Esophagus squamous epithelium (tissue), 5 donors: ENCODE data around the gene CLCN3. TPM values are rescaled to one million over a fixed set of nuclear protein-coding genes. Genes with fewer than 3 reads are reported as not detected.
"Not testable (repeated sequence)": the region's sequence is repeated elsewhere in the genome, so short reads cannot be mapped to it uniquely, and the experiment has no call there.

Experiments
- DNase-seq: peaks from one replicate; lab custom pipeline; 2025; lab: John Stamatoyannopoulos, UW
- H3K27ac ChIP-seq, 4 donors: fragments of 200-600 bp; sonication (generic); one replicate each; pipeline ENCODE4 v1.5.1; 2016 to 2019; ENCODE audit warnings: mild to moderate bottlenecking in 1 of 4
- H3K27me3 ChIP-seq, 4 donors: fragments of 200-600 bp; sonication (generic); 1 replicate in 3 of 4; 2 replicates in 1 of 4; pipeline versions ENCODE4 v1.5.1 to v1.6.0; 2017 to 2021; ENCODE audit warnings: antibody characterized with exemption in 1 of 4
- H3K36me3 ChIP-seq, 3 donors: fragments of 200-600 bp; sonication (generic); one replicate each; pipeline ENCODE4 v1.5.1; 2016 to 2019
- H3K4me1 ChIP-seq, 3 donors: fragments of 200-600 bp; sonication (generic); one replicate each; pipeline ENCODE4 v1.5.1; 2017 to 2019
- H3K4me3 ChIP-seq, 4 donors: fragments of 200-600 bp; sonication (generic); 1 replicate in 3 of 4; 2 replicates in 1 of 4; pipeline ENCODE4 v1.5.1; 2016 to 2019; ENCODE audit warnings: mild to moderate bottlenecking in 2 of 4, moderate library complexity in 1 of 4
- H3K9me3 ChIP-seq, 3 donors: fragments of 200-600 bp; sonication (generic); one replicate each; pipeline ENCODE4 v1.5.1; 2016 to 2019
- POLR2A ChIP-seq, 4 donors: fragments of 450-650 bp; IDR thresholded peaks; one replicate each; pipeline ENCODE4 v1.6.1; 2017; ENCODE audit warnings: antibody characterized with exemption in 4 of 4, mild to moderate bottlenecking in 4 of 4, moderate library complexity in 3 of 4
- WGBS, 2 donors: methylation state at CpG; one replicate each; pipeline ENCODE4 v1.1.5; 2018; 5-methylcytosine and 5-hydroxymethylcytosine counted together
- intact Hi-C: fragments of 100-400 bp; cut with DNase I; formaldehyde crosslinking; loops from one replicate; pipeline ENCODE4 v1.15.0; 2022
- total RNA-seq, 4 donors: library from RNA; depleted of rRNA; stranded (reverse); fragments of >200 nt; gene quantifications; one replicate each; pipeline ENCODE4 v1.1.0, GENCODE V29; 2016
- TF ChIP-seq, protein P1 (sequence below), 6 experiments: fragments of 450-650 bp in 4 of 6; fragments of 200-600 bp in 2 of 6; sonication (generic) in 2 of 6; IDR thresholded peaks; one replicate each; pipeline ENCODE4 v1.5.1; 2016 to 2019; ENCODE audit warnings: antibody characterized with exemption in 6 of 6, mild to moderate bottlenecking in 4 of 6, moderate library complexity in 4 of 6
- donor health status: DM: yes; HTN: yes; CAD: no.

CLCN3 gene
- total RNA-seq, 4 donors from 2014 or later: 31.3 to 66.3 (median 46.1) TPM

DNA sequence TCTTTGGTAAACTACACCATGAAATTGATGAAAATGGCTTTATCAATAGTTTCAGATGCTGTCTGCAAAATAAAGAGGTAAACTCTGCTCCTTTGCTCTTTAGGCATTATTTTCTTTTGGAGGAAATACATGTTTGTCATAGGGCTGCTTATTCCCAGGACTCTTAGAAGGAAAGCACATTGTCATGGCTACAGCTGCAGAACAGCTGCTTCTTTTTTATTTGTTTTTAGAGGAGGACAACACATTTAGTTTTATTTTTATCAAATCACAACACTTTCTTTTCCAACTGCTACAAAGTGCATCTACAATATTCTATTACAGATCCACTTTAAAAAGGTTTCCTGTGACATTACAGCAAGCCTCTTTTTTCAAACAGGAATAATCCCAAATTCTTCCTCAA is 150.0 kb downstream of the CLCN3 start:
- H3K4me1 ChIP-seq: peaks cover 0 to 10% (median 8%) of the 10 kb centered on the region in 3 donors
- peaks cover 0 to 16% (median 7%) of the 10 kb centered on the region in 4 donors for H3K27me3 ChIP-seq
- no peak for DNase-seq
- no peak overlapping the region for H3K4me3 ChIP-seq
- H3K9me3 ChIP-seq: no peaks in the 10 kb centered on the region
- TF ChIP-seq, protein P1, sequence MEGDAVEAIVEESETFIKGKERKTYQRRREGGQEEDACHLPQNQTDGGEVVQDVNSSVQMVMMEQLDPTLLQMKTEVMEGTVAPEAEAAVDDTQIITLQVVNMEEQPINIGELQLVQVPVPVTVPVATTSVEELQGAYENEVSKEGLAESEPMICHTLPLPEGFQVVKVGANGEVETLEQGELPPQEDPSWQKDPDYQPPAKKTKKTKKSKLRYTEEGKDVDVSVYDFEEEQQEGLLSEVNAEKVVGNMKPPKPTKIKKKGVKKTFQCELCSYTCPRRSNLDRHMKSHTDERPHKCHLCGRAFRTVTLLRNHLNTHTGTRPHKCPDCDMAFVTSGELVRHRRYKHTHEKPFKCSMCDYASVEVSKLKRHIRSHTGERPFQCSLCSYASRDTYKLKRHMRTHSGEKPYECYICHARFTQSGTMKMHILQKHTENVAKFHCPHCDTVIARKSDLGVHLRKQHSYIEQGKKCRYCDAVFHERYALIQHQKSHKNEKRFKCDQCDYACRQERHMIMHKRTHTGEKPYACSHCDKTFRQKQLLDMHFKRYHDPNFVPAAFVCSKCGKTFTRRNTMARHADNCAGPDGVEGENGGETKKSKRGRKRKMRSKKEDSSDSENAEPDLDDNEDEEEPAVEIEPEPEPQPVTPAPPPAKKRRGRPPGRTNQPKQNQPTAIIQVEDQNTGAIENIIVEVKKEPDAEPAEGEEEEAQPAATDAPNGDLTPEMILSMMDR (IDR thresholded peaks at IDR 0.05): no peak
- TF ChIP-seq POLR2A (IDR thresholded peaks at IDR 0.05): no peak
- no peaks in the 10 kb centered on the region for H3K36me3 ChIP-seq
- peak overlapping the region in 1 of 4 donors; percentile 6 for H3K27ac ChIP-seq
- intact Hi-C loops: no loop called here

DNA sequence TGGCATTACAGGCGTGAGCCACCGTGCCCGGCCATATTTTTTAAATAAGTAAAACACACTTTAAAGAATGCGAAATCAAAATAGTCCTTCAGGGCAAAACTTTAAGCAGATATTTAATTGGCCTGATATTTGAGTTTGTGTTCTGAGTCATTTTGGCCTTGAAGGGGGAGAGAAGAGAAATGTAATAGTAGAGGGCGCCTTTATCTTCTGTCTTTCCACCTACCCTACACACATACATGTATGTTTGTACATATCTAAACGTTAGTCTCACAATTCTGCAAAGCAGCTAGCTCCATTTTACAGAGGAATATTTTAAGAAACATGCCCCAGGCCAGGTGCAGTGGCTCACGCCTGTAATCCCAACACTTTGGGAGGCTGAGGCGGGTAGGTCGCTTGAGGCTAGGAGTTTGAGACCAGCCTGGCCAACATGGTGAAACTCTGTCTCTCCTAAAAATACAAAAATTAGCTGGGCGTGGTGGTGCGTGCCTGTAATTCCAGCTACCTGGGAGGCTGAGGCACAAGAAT is 151.2 kb downstream of the CLCN3 start:
- H3K9me3 ChIP-seq, intact Hi-C loops, H3K4me3 ChIP-seq, H3K4me1 ChIP-seq, H3K36me3 ChIP-seq, DNase-seq: not testable (repeated sequence)
- Histone ChIP-seq H3K27me3 (peaks cover 0 to 28% (median 7%) of the 10 kb centered on the region in 4 donors), H3K27ac (peak overlapping the region in 1 of 4 donors; percentile 6)
- WGBS, 2 donors: 80 to 83% methylated on average over 9 to 10 of the region's 11 CpGs

Other genes with a start within 250 kb of the CLCN3 start
- 10 to 100 TPM in 1 of 4 donors, 1 to 10 TPM in 3; 3.8 to 12.0 (median 7.5) TPM for gene NEK1, start 8.0 kb upstream of the CLCN3 start, total RNA-seq
- 10 to 100 TPM; 11.1 to 40.9 (median 17.1) TPM for gene HPF1, start 137.4 kb downstream of the CLCN3 start, total RNA-seq